Neuronal stem cell (in vitro differentiated cells): Measurements from ENCODE around the gene PRUNE2.

ENCODE experiments used
- DNase-seq: peaks from one replicate; pipeline ENCODE4 v3.0.0-alpha.2; 2013; ENCODE audit warnings: low spot score
- H2AFZ ChIP-seq: one replicate; pipeline ENCODE4 v1.6.1; 2013; ENCODE audit warnings: mild to moderate bottlenecking, low read length, inconsistent platforms
- H2AK5ac ChIP-seq: 2 replicates; pipeline ENCODE4 v1.6.1; 2013; ENCODE audit warnings: low read depth, mild to moderate bottlenecking, inconsistent platforms, low read length, moderate library complexity, mixed read lengths
- H2BK120ac ChIP-seq: 2 replicates; pipeline ENCODE4 v1.6.1; 2013; ENCODE audit warnings: low read depth, mild to moderate bottlenecking, inconsistent platforms, low read length, moderate library complexity, mixed read lengths
- H2BK12ac ChIP-seq: one replicate; pipeline ENCODE4 v1.6.1; 2013; ENCODE audit warnings: low read length, inconsistent platforms
- H2BK15ac ChIP-seq: 2 replicates; pipeline ENCODE4 v1.6.1; 2013; ENCODE audit warnings: mild to moderate bottlenecking, low read length, inconsistent platforms, mixed read lengths
- H2BK5ac ChIP-seq: one replicate; pipeline ENCODE4 v1.6.1; 2013; ENCODE audit warnings: inconsistent platforms, mild to moderate bottlenecking, low read length, moderate library complexity
- H3K14ac ChIP-seq: one replicate; pipeline ENCODE4 v1.6.1; 2013; ENCODE audit warnings: low read length, inconsistent platforms
- H3K18ac ChIP-seq: 2 replicates; pipeline ENCODE4 v1.6.1; 2013; ENCODE audit warnings: low read length, inconsistent platforms
- H3K23ac ChIP-seq: 2 replicates; pipeline ENCODE4 v1.6.1; 2013; ENCODE audit warnings: low read depth, mild to moderate bottlenecking, mixed read lengths, low read length, inconsistent platforms; ENCODE audit not compliant: poor library complexity
- H3K27ac ChIP-seq: replicated peaks from 3 replicates; pipeline ENCODE4 v1.5.1; 2013; ENCODE audit warnings: low read length, inconsistent platforms
- H3K27me3 ChIP-seq, 3 experiments: 2 replicates each; pipeline ENCODE4 v1.6.1; 2013; ENCODE audit warnings: low read length in 3 of 3, mild to moderate bottlenecking in 2 of 3, inconsistent platforms in 1 of 3, low read depth in 1 of 3, mixed read lengths in 1 of 3, moderate library complexity in 1 of 3; ENCODE audit not compliant: control insufficient read depth in 3 of 3, insufficient read depth in 3 of 3
- H3K36me3 ChIP-seq, 2 donors: replicated peaks in 1 of 2; 2 replicates each; pipeline ENCODE4 v1.6.1; 2013; ENCODE audit warnings: low read length in 2 of 2; ENCODE audit not compliant: control insufficient read depth in 2 of 2, insufficient read depth in 2 of 2
- H3K4ac ChIP-seq: 2 replicates; pipeline ENCODE4 v1.6.1; 2013; ENCODE audit warnings: inconsistent platforms, mild to moderate bottlenecking, low read length, moderate library complexity
- H3K4me1 ChIP-seq, 2 donors: 1 replicate in 1 of 2; 2 replicates in 1 of 2; pipeline ENCODE4 v1.6.1; 2013; ENCODE audit warnings: low read length in 2 of 2, low read depth in 1 of 2; ENCODE audit not compliant: control insufficient read depth in 2 of 2, insufficient read depth in 1 of 2
- H3K4me2 ChIP-seq: one replicate; pipeline ENCODE4 v1.6.1; 2013; ENCODE audit warnings: mild to moderate bottlenecking, low read length, inconsistent platforms; ENCODE audit not compliant: insufficient read depth, poor library complexity, severe bottlenecking
- H3K4me3 ChIP-seq, 2 donors: 2 replicates each; pipeline ENCODE4 v1.5.1; 2013; ENCODE audit warnings: low read length in 2 of 2, mild to moderate bottlenecking in 2 of 2, inconsistent platforms in 1 of 2, moderate library complexity in 1 of 2
- H3K79me1 ChIP-seq: one replicate; pipeline ENCODE4 v1.6.1; 2013; ENCODE audit warnings: low read depth, mild to moderate bottlenecking, inconsistent platforms, low read length, moderate library complexity
- H3K9ac ChIP-seq: one replicate; pipeline ENCODE4 v1.6.1; 2013; ENCODE audit warnings: mild to moderate bottlenecking, low read depth, low read length, inconsistent platforms; ENCODE audit not compliant: poor library complexity
- H3K9me3 ChIP-seq, 2 donors: replicated peaks in 1 of 2; 2 replicates each; pipeline versions ENCODE3 to v1.6.1; 2013; ENCODE audit warnings: low read length in 2 of 2, mild to moderate bottlenecking in 2 of 2, inconsistent platforms in 1 of 2, low read depth in 1 of 2, mixed read lengths in 1 of 2, moderate library complexity in 1 of 2; ENCODE audit not compliant: control insufficient read depth in 2 of 2, insufficient read depth in 1 of 2
- H4K8ac ChIP-seq: one replicate; pipeline ENCODE4 v1.6.1; 2013; ENCODE audit warnings: low read depth, mild to moderate bottlenecking, inconsistent platforms, low read length, moderate library complexity
- H4K91ac ChIP-seq: one replicate; pipeline ENCODE4 v1.6.1; 2013; ENCODE audit warnings: low read length, low read depth, mild to moderate bottlenecking, inconsistent platforms; ENCODE audit not compliant: poor library complexity
- WGBS, 2 donors: extraction: QIAGEN DNeasy Blood & Tissue Kit; methylation state at CpG; one replicate each; pipeline ENCODE4 v1.1.7; 2013; ENCODE audit warnings: missing lambda C conversion rate in 2 of 2, mixed read lengths in 1 of 2; ENCODE audit not compliant: insufficient read length in 2 of 2, insufficient replicate concordance in 1 of 2; ENCODE audit errors: extremely low coverage in 2 of 2; 5-methylcytosine and 5-hydroxymethylcytosine counted together

PRUNE2 gene

DNA sequence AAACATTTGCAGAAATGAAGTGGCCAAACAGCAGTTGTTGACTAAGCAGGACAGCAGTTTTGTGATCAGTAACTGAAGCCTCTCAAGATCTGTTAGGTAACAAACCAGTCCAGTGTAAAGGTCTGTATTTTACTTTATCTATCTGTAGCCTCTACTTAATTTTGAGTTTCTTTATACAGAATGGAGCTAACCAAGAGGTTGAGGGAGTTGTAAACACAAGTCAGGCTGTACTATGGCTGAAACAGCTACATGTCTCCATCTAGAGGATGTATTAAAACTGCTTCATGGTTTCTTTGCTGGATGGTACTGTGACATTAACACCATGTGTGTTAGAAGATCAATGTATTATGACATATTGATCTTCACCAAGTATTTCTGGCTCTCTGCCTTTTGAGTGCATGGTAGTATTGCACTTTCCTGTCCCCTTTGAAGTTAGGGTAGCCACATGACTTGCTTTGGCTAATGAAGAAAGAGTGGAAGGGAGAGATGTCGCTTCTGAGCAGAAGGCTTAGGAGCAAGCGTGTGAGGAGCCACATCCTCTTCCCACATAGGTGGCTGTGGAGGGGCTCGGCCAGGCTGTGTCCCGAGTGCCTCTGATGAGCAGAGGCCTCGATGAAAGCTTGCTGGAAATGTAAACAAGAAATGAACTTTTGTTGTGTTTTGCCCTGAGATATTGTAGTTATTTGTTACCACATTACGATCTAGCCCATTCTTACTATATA, 247.2 kb downstream of the PRUNE2 start:
- H3K27ac ChIP-seq, result no peak overlapping the region

DNA sequence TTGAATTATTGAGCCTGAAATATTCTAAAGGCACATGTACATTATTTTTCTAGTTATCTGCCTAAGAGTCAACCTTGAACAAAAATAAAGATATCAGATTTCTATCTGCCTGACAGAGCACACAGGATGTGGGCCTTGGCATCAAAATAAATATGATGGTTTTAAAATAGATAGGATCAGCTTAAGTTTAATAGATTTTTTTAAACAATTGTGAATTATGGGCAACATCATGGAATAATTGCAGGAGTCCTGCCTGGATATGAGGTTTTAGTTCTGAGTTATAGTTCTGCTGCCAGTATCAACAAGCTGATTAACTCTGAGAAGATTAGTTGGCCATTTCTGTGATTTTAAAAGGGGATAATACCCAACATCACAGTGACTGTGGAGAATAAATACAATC, 248.6 kb downstream of the PRUNE2 start:
- H3K18ac ChIP-seq, result no peak overlapping the region
- no peak overlapping the region for H2AK5ac ChIP-seq
- H2AFZ ChIP-seq, result no peak overlapping the region
- H3K4me2 ChIP-seq, result no peak overlapping the region
- H3K27ac ChIP-seq, result no peak overlapping the region
- H3K36me3 ChIP-seq, result no peaks in the 10 kb centered on the region
- H3K9me3 ChIP-seq, result no peaks in the 10 kb centered on the region
- H3K79me1 ChIP-seq, result no peaks in the 10 kb centered on the region
- H3K27me3 ChIP-seq, result no peaks in the 10 kb centered on the region
- H3K23ac ChIP-seq, result no peak overlapping the region
- H3K9ac ChIP-seq, result no peak overlapping the region
- no peak for DNase-seq
- H4K8ac ChIP-seq, result no peak overlapping the region
- no peak overlapping the region for H3K14ac ChIP-seq
- H3K4me3 ChIP-seq, result no peak overlapping the region
- peaks cover 0 to 1% of the 10 kb centered on the region in 2 donors for H3K4me1 ChIP-seq
- no peak overlapping the region for H2BK120ac ChIP-seq
- no peak overlapping the region for H2BK15ac ChIP-seq
- H2BK12ac ChIP-seq, result no peak overlapping the region
- no peak overlapping the region for H4K91ac ChIP-seq
- H3K4ac ChIP-seq, result no peak overlapping the region
- H2BK5ac ChIP-seq, result no peak overlapping the region

More for the DNA sequence above, 247.2 kb downstream of the PRUNE2 start:
- Histone ChIP-seq H3K36me3 (no peaks in the 10 kb centered on the region), H3K27me3 (no peaks in the 10 kb centered on the region), H3K23ac (no peak overlapping the region), H3K14ac (no peak overlapping the region), H2BK12ac (no peak overlapping the region), H2BK120ac (no peak overlapping the region), H3K4me3 (no peak overlapping the region), H3K4me1 (no peaks in the 10 kb centered on the region), H2BK15ac (no peak overlapping the region), H2AFZ (peak overlapping the region; percentile 3), H4K91ac (no peak overlapping the region), H3K9ac (no peak overlapping the region), H3K4ac (no peak overlapping the region), H2BK5ac (no peak overlapping the region), H3K9me3 (no peaks in the 10 kb centered on the region), H3K79me1 (no peaks in the 10 kb centered on the region), H3K4me2 (no peak overlapping the region), H2AK5ac (no peak overlapping the region), H3K18ac (no peak overlapping the region), H4K8ac (no peak overlapping the region)
- no CpG with 5 or more reads among the region's 6 CpGs for WGBS, 2 donors
- no peak for DNase-seq

DNA sequence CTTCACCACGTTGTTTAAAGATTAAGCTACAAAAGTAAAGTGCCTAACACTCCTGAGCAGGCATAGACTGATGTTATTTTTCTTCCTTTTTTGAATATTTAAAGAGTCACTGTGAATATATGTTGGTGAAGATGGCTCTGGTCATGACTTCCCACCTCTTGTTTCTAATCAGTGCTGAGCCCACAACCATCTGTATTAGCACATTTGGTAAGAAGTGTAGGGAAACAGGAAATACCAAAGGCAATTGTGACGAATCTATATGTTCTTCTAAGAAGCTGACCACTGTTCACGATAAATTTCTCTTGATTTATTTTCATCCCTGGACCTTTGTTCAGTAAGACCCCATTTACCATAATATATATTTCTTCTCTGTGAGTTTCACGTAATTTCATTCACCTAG, 249.9 kb downstream of the PRUNE2 start:
- H3K9ac ChIP-seq, result no peak overlapping the region
- no peak overlapping the region for H3K23ac ChIP-seq
- peaks cover 0 to 14% of the 10 kb centered on the region in 2 donors for H3K4me1 ChIP-seq
- WGBS, 2 donors, result no CpG with 5 or more reads among the region's 4 CpGs
- no peak overlapping the region for H3K4me2 ChIP-seq
- no peak overlapping the region for H2AFZ ChIP-seq
- H3K4ac ChIP-seq, result no peak overlapping the region
- H3K4me3 ChIP-seq, result no peak overlapping the region
- no peak overlapping the region for H3K27ac ChIP-seq
- H3K27me3 ChIP-seq, result no peaks in the 10 kb centered on the region
- no peak overlapping the region for H4K91ac ChIP-seq
- DNase-seq, result no peak
- H2BK15ac ChIP-seq, result no peak overlapping the region
- H2AK5ac ChIP-seq, result no peak overlapping the region
- no peak overlapping the region for H2BK120ac ChIP-seq
- H3K18ac ChIP-seq, result no peak overlapping the region
- no peak overlapping the region for H3K14ac ChIP-seq
- no peak overlapping the region for H2BK12ac ChIP-seq
- no peak overlapping the region for H4K8ac ChIP-seq
- no peaks in the 10 kb centered on the region for H3K36me3 ChIP-seq
- H3K79me1 ChIP-seq, result no peaks in the 10 kb centered on the region
- no peaks in the 10 kb centered on the region for H3K9me3 ChIP-seq
- H2BK5ac ChIP-seq, result no peak overlapping the region

DNA sequence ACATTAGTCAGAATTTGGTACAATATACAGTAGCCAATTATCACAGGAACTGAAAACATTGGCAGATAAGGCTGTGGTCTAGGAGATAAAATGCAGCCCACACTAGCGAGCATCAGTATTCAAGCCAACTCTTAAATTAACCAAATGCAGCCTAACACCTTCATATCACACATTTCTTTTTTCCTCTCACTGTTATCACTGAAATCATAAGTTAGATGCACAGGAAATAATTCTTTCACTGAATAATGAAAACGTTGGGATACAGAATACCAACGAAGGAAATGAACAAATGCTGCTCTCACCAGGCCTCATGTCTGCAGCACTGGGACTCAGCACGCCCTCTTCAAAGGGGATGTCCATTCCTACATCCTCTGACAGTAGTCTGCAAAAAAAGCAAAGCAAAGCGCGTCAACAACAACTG, 250.8 kb downstream of the PRUNE2 start:
- Histone ChIP-seq H3K9ac (no peak overlapping the region), H2AFZ (no peak overlapping the region), H3K4ac (no peak overlapping the region), H2BK15ac (no peak overlapping the region), H3K27ac (no peak overlapping the region), H4K91ac (no peak overlapping the region), H2BK12ac (no peak overlapping the region), H3K9me3 (no peaks in the 10 kb centered on the region), H2BK5ac (no peak overlapping the region), H3K4me2 (no peak overlapping the region), H3K27me3 (no peaks in the 10 kb centered on the region), H4K8ac (no peak overlapping the region), H3K23ac (no peak overlapping the region), H3K4me3 (no peak overlapping the region), H2AK5ac (no peak overlapping the region), H3K4me1 (peaks cover 3 to 22% of the 10 kb centered on the region in 2 donors), H3K36me3 (no peaks in the 10 kb centered on the region), H3K14ac (no peak overlapping the region), H3K79me1 (no peaks in the 10 kb centered on the region), H3K18ac (no peak overlapping the region), H2BK120ac (no peak overlapping the region)
- no peak for DNase-seq
- no CpG with 5 or more reads among the region's 6 CpGs for WGBS, 2 donors
